GM12873 (cell line): ENCODE data around the gene LYL1.

Experiments
- TF ChIP-seq, protein P1 (sequence below): IDR thresholded peaks from 2 replicates; pipeline ENCODE4 v1.5.1; 2012; ENCODE audit warnings: low read depth, mild to moderate bottlenecking, moderate library complexity, low read length, control low read depth; ENCODE audit not compliant: insufficient read depth; ENCODE audit errors: missing control alignments

Gene LYL1

DNA sequence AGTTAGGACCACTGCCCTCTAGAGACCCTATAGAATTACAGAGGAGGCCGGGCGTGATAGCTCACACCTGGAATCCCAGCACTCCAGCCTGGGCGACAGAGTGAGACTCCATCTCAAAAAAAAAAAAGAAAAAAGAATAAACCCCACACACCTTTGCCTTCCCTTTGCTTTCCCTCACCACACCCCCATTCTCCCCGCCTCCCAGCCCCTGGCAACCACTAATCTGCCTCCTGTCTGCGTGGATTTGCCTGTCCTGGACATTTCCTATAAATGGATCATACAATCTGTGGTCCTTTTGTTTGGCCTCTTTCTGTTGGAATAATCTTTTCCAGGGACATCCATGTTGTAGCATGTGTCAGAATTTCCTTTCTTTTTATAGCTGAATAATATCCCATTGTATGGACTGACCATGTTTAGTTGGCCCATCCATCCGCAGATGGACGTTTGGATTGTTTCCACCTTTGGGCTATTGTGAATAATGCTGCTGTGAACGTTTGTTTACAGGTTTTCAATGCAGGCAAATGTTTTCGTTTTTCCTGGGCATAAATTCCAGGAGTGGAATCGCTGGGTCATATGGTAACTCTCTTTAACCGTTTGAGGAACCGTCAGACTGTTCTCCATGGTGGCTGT is 30.7 kb upstream of the LYL1 start:
- TF ChIP-seq, protein P1, sequence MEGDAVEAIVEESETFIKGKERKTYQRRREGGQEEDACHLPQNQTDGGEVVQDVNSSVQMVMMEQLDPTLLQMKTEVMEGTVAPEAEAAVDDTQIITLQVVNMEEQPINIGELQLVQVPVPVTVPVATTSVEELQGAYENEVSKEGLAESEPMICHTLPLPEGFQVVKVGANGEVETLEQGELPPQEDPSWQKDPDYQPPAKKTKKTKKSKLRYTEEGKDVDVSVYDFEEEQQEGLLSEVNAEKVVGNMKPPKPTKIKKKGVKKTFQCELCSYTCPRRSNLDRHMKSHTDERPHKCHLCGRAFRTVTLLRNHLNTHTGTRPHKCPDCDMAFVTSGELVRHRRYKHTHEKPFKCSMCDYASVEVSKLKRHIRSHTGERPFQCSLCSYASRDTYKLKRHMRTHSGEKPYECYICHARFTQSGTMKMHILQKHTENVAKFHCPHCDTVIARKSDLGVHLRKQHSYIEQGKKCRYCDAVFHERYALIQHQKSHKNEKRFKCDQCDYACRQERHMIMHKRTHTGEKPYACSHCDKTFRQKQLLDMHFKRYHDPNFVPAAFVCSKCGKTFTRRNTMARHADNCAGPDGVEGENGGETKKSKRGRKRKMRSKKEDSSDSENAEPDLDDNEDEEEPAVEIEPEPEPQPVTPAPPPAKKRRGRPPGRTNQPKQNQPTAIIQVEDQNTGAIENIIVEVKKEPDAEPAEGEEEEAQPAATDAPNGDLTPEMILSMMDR: no peak

DNA sequence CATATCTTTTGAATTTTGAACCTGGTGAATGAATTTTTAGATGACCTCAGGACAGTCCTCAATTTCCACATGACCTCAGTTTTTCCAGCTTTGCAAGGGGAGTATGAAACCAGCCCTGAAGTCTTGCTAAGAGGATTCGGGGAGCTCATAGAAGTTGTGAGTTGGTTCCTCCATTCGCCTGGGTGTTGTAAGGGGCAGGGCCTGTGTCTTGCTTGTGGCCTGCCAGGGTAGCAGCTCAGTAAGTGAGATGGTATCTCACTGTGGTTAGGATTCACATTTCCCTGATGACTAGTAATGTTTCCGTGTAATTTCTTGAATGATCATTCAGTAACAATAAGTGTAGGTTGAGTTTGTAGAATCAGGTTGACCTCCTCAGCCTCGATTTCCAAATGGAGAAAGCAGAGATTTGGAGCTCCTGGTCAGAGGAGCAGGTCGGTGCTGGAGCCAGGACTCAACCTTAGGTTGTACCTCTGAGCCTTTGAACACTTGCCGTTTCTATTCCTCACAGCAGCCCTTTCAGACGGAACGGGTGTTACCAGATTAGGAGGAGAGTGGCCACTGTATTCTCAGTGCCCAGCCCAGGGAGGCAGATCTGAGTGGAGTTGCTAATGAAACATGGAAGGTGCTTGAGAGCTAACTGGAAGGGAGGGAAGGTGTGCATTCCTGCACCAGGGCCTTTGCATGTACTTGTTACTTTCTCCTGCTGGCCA is 30.0 kb upstream of the LYL1 start:
- TF ChIP-seq, protein P1: no peak

DNA sequence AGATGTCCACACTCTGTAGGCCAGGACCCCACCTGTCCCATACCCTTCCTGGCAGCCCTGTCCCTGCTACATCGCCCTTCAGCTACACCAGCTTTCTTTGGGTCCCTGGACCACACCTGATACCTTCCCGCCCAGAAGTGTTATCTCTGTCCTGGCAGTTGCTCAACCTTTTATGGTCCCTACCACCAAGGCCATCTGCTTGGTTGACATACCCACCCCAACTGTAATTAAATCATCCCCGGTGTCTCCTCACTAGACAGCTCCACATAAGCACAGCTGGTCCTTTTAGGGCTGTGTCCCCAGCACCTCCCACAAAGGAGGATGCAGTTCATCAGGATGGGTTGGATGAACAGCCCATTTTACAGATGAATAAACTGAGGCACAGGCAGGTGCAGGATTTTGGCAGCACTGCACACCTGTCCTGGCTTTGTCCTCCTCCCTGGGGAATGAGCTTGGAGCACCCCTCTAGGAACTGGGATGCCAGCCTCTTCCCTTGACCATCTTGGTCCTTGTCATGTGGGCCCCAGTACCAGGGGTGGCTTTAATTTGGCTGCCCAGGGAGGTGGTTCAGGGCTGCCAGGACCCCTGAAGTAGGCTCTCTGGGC is 28.3 kb upstream of the LYL1 start:
- TF ChIP-seq, protein P1: no peak

DNA sequence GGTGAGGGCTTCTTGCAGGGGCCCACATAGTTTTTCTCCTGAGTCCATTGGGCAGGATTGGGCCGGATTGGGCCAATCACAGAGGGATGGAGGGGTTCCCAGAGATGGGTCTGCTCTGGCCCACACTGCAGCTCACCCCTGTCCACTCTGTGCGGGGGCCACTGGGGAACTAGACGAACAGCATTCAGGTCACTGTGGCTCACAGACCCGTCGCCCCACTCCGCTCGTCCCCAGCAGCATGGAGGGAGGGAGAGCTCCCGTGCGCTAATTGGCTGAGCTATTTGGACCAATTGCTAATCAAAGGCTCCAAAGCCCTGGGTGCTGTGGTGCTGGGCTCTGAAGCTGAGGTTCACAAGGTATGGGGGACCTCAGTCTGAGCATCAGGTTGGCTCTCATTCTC is 26.7 kb upstream of the LYL1 start:
- TF ChIP-seq, protein P1: no peak

DNA sequence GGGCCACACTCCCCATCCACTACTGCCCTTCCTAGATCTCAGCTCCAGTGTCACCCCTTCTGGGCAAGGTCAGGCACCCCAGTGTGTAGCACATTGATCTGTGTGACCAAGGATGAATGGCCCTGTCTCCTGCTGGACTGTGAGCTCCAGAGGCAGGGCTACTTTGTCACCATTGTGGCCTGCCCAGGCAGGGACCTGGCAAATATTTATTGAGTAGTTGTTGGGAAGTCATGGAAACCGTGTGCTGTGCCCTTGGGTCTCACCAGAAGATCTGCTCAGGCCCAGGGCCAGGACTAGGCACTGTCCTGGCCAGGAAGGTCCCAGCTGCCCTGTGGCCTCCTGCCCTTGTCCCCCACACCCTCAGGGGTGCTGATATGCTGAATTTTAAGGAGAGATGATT is 25.9 kb upstream of the LYL1 start:
- TF ChIP-seq, protein P1: no peak

DNA sequence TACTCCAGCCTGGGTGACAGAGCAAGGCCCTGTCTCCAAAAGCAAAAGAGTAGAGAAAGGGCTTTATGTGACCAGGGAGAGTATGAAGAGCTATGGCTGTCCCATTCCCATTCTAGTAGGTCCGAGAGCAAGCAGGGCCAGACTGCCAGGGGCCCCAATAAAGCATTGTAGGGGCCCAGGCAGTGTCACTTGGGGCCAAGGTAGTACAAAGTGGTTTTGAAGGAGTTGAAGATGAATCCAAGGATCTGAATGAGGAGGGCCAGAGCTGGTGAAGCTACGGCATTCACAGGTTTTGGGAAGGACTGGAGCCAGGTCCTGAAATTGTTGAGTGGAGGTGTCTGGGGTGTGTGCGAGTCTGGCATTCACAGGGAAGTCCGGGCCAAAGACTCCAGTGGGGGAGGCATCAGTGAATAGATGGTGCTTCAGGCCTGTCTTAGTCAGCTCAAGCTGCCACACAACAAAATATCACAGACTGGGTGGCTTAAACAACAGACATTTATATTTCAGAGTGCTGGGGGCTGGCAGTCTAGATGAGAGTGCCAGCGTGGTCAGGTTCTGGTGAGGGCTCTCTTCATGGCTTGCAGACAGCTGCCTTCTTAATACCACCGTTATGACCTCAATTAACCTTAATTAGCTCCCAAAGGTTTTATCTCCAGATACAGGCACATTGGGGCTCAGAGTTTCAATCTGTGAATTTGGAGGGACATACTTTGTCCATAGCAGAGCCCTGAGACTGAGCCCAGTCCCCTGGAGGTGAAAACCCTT is 25.3 kb upstream of the LYL1 start:
- TF ChIP-seq, protein P1: no peak

DNA sequence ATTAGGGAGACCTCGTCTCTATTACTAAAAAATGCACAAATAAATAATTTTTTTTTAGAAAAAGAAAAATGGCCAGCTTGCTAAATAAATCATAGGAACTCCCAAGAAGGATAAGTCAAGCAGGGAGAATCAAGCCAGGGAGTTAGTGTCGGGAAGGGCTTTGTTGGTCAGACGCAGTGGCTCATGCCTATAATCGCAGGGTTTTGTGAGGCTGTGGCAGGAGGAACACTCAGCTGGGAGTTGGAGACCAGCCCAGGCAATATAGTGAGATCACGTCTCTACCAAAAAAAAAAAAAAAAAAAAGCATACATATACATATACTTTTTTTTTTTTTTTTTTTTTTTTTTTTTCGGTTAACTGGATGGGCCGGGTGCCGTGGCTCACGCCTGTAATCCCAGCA is 24.4 kb upstream of the LYL1 start:
- TF ChIP-seq, protein P1: no peak
